Ascending aorta (tissue), 2 donors: ENCODE results near the gene PRIMA1. TPM values are rescaled to one million over a fixed set of nuclear protein-coding genes. Genes with fewer than 3 reads are reported as not detected.

Source experiments
- DNase-seq, 2 donors: peaks; one replicate each; pipeline ENCODE4 v3.0.0-alpha.2; 2019; ENCODE audit warnings: low spot score in 2 of 2
- H3K27ac ChIP-seq, 2 donors: fragments of 200-600 bp; sonication (generic); one replicate each; pipeline ENCODE4 v1.5.1; 2016 to 2017; ENCODE audit warnings: mild to moderate bottlenecking in 1 of 2
- H3K27me3 ChIP-seq: fragments of 200-600 bp; sonication (generic); one replicate; pipeline ENCODE4 v1.5.1; 2017
- H3K36me3 ChIP-seq, 2 donors: fragments of 200-600 bp; sonication (generic); one replicate each; pipeline ENCODE4 v1.5.1; 2016
- H3K4me1 ChIP-seq, 2 donors: fragments of 200-600 bp; sonication (generic); one replicate each; pipeline ENCODE4 v1.5.1; 2016 to 2017; ENCODE audit warnings: mild to moderate bottlenecking in 1 of 2
- H3K4me3 ChIP-seq, 2 donors: fragments of 200-600 bp; sonication (generic); one replicate each; pipeline ENCODE4 v1.5.1; 2016 to 2017; ENCODE audit warnings: mild to moderate bottlenecking in 1 of 2
- H3K9me3 ChIP-seq, 2 donors: fragments of 200-600 bp; sonication (generic); one replicate each; pipeline ENCODE4 v1.5.1; 2016
- CTCF ChIP-seq, 3 experiments: fragments of 200-600 bp in 2 of 3; fragments of 450-650 bp in 1 of 3; sonication (generic) in 2 of 3; IDR thresholded peaks; one replicate each; pipeline ENCODE4 v1.5.1; 2016 to 2019; ENCODE audit warnings: antibody characterized with exemption in 3 of 3, mild to moderate bottlenecking in 1 of 3, moderate library complexity in 1 of 3
- intact Hi-C: fragments of 100-400 bp; cut with DNase I; formaldehyde crosslinking; loops from one replicate; pipeline ENCODE4 v1.15.1; 2023
- total RNA-seq: library from RNA; depleted of rRNA; stranded (reverse); fragments of >200 nt; gene quantifications from one replicate; pipeline ENCODE4 v1.1.0, GENCODE V29; 2016

The PRIMA1 gene
- total RNA-seq, 1 donor from 2014 or later: 9.4 TPM

- H3K4me3 ChIP-seq: no peak overlapping the region
- H3K4me1 ChIP-seq: no peaks in the 10 kb centered on the region
- H3K9me3 ChIP-seq: no peaks in the 10 kb centered on the region
- no peak overlapping the region for H3K27ac ChIP-seq
- intact Hi-C loops: no loop called here
- H3K36me3 ChIP-seq: no peaks in the 10 kb centered on the region
- DNase-seq: no peak
- H3K27me3 ChIP-seq: no peaks in the 10 kb centered on the region
- no peak for TF ChIP-seq CTCF (IDR thresholded peaks at IDR 0.05)
Observed at GRCh38 chr14:93744176-93744575, 44.1 kb downstream of the PRIMA1 start.

GRCh38 chr14:93743270-93744060, 44.8 kb downstream of the PRIMA1 start:
- H3K27ac ChIP-seq: no peak overlapping the region
- no peak for DNase-seq
- intact Hi-C loops: no loop called here

GRCh38 chr14:93742761-93743160, 45.5 kb downstream of the PRIMA1 start:
- no peak for DNase-seq
- intact Hi-C loops: no loop called here
- Histone ChIP-seq H3K4me3 (no peak overlapping the region), H3K36me3 (no peaks in the 10 kb centered on the region), H3K27me3 (no peaks in the 10 kb centered on the region), H3K27ac (no peak overlapping the region), H3K9me3 (no peaks in the 10 kb centered on the region), H3K4me1 (no peaks in the 10 kb centered on the region)
- no peak for TF ChIP-seq CTCF (IDR thresholded peaks at IDR 0.05)

More at GRCh38 chr14:93743270-93744060, 44.8 kb downstream of the PRIMA1 start:
- no peaks in the 10 kb centered on the region for H3K4me1 ChIP-seq
- no peaks in the 10 kb centered on the region for H3K27me3 ChIP-seq
- no peaks in the 10 kb centered on the region for H3K9me3 ChIP-seq
- no peak overlapping the region for H3K4me3 ChIP-seq
- no peak for TF ChIP-seq CTCF (IDR thresholded peaks at IDR 0.05)
- H3K36me3 ChIP-seq: no peaks in the 10 kb centered on the region

- intact Hi-C loops: no loop called here
- no peak for TF ChIP-seq CTCF (IDR thresholded peaks at IDR 0.05)
- H3K9me3 ChIP-seq: no peaks in the 10 kb centered on the region
- H3K4me3 ChIP-seq: no peak overlapping the region
- no peak for DNase-seq
- H3K27ac ChIP-seq: no peak overlapping the region
- H3K4me1 ChIP-seq: no peaks in the 10 kb centered on the region
- H3K27me3 ChIP-seq: no peaks in the 10 kb centered on the region
- no peaks in the 10 kb centered on the region for H3K36me3 ChIP-seq
Observed at GRCh38 chr14:93741556-93742230, 46.6 kb downstream of the PRIMA1 start.

- no peak for DNase-seq
- no peaks in the 10 kb centered on the region for H3K36me3 ChIP-seq
- no peaks in the 10 kb centered on the region for H3K9me3 ChIP-seq
- H3K4me1 ChIP-seq: no peaks in the 10 kb centered on the region
- no peak for TF ChIP-seq CTCF (IDR thresholded peaks at IDR 0.05)
- no peaks in the 10 kb centered on the region for H3K27me3 ChIP-seq
- intact Hi-C loops: loop anchor here (2.0 kb wide), 1 partner anchor 51 kb away; the partner anchor contains the start of gene PRIMA1
- no peak overlapping the region for H3K4me3 ChIP-seq
- no peak overlapping the region for H3K27ac ChIP-seq
Observed at GRCh38 chr14:93737634-93738033, 50.7 kb downstream of the PRIMA1 start.
